OCI-LY7 (cell line): ENCODE results near the gene RBM39. TPM values are rescaled to one million over a fixed set of nuclear protein-coding genes. Genes with fewer than 3 reads are reported as not detected.

ENCODE experiments used
- BruUV-seq: library from RNA; stranded (reverse); fragments of 400-500 nt; replicated peaks from 2 replicates; lab custom pipeline; 2021; lab: Mats Ljungman, UMichigan
- CTCF ChIA-PET: fragments of 300-600 bp; sonication (Branson Sonifier 250); formaldehyde crosslinking; loops from one replicate; lab custom pipeline; 2022; ENCODE audit warnings: antibody characterized with exemption; ENCODE audit not compliant: unreplicated experiment; lab: Charles Lee
- POLR2A ChIA-PET: fragments of 300-600 bp; sonication (Branson Sonifier 250); formaldehyde crosslinking; loops from one replicate; lab custom pipeline; 2022; ENCODE audit warnings: antibody characterized with exemption; lab: Charles Lee
- DNase-seq: peaks from one replicate; pipeline ENCODE4 v3.0.0-alpha.2; 2015; ENCODE audit warnings: low spot score
- H2AFZ ChIP-seq: fragments of 200-600 bp; sonication (generic), shearing (Covaris generic); 2 replicates; pipeline ENCODE4 v1.6.1; 2014; ENCODE audit warnings: mild to moderate bottlenecking, antibody characterized with exemption, low read length, moderate library complexity
- H3K27ac ChIP-seq: fragments of 200-600 bp; sonication (generic); 2 replicates; pipeline ENCODE4 v1.5.1; 2014; ENCODE audit warnings: mixed run types, low read depth, mild to moderate bottlenecking, moderate library complexity, low read length, inconsistent platforms; ENCODE audit not compliant: poor library complexity, severe bottlenecking
- H3K36me3 ChIP-seq: fragments of 200-600 bp; sonication (generic); 2 replicates; pipeline ENCODE4 v1.6.1; 2014; ENCODE audit warnings: mild to moderate bottlenecking, antibody characterized with exemption, low read length, moderate library complexity, mixed read lengths; ENCODE audit not compliant: insufficient read depth
- H3K4me1 ChIP-seq: fragments of 200-600 bp; sonication (generic); 2 replicates; pipeline ENCODE4 v1.5.1; 2014; ENCODE audit warnings: mild to moderate bottlenecking, low read length; ENCODE audit not compliant: insufficient read depth, poor library complexity, severe bottlenecking
- H3K4me2 ChIP-seq: fragments of 200-600 bp; sonication (generic); 2 replicates; pipeline ENCODE4 v1.6.1; 2014; ENCODE audit warnings: mild to moderate bottlenecking, low read length
- H3K4me3 ChIP-seq: fragments of 200-600 bp; sonication (generic); 2 replicates; pipeline ENCODE4 v1.5.1; 2014; ENCODE audit warnings: mild to moderate bottlenecking, low read depth, low read length; ENCODE audit not compliant: poor library complexity, severe bottlenecking
- H3K79me2 ChIP-seq: fragments of 200-600 bp; sonication (generic); 2 replicates; pipeline ENCODE4 v1.6.1; 2016; ENCODE audit warnings: low read depth, mild to moderate bottlenecking, low read length, moderate library complexity, mixed read lengths; ENCODE audit not compliant: insufficient read depth
- H3K9me2 ChIP-seq: fragments of 200-600 bp; sonication (generic); 2 replicates; pipeline ENCODE4 v1.6.1; 2016; ENCODE audit warnings: mild to moderate bottlenecking, low read length, mixed read lengths; ENCODE audit not compliant: insufficient read depth
- H3K9me3 ChIP-seq: fragments of 200-600 bp; sonication (generic); 2 replicates; pipeline ENCODE4 v1.6.1; 2014; ENCODE audit warnings: mild to moderate bottlenecking, mixed run types, low read length, mixed read lengths
- H4K20me1 ChIP-seq: fragments of 200-600 bp; sonication (generic); 2 replicates; pipeline ENCODE4 v1.6.1; 2014; ENCODE audit warnings: mild to moderate bottlenecking, antibody characterized with exemption, low read length, moderate library complexity, mixed read lengths; ENCODE audit not compliant: insufficient read depth
- EZH2phosphoT487 ChIP-seq: fragments of 200-600 bp; sonication (generic); IDR thresholded peaks from 2 replicates; pipeline ENCODE4 v1.6.1; 2018; ENCODE audit warnings: low read depth, borderline replicate concordance, mild to moderate bottlenecking, mixed run types, antibody characterized with exemption, low read length, moderate library complexity, mixed read lengths
- intact Hi-C: fragments of 100-400 bp; cut with micrococcal nuclease; formaldehyde crosslinking; loops from one replicate; pipeline ENCODE4 v1.10.0; 2022; ENCODE audit not compliant: unreplicated experiment
- total RNA-seq, 2 experiments: library from RNA; depleted of rRNA in 1 of 2; stranded (reverse); fragments of >200 nt in 1 of 2; shearing (Covaris generic) in 1 of 2; gene quantifications; 2 replicates each; pipeline ENCODE4 v1.2.3, GENCODE V29; 2014 to 2022
- TF ChIP-seq, protein P1 (sequence below): fragments of 200-600 bp; sonication (generic); conservative IDR thresholded peaks from 2 replicates; pipeline ENCODE4 v1.5.1; 2014; ENCODE audit warnings: mild to moderate bottlenecking, antibody characterized with exemption, low read length, moderate library complexity, mixed read lengths

RBM39 gene
- total RNA-seq, 2 experiments from 2014 or later, result 346 to 431 TPM

GRCh38 chr20:35662551-35662950, 79.5 kb downstream of the RBM39 start:
- Histone ChIP-seq H3K4me3 (peak overlapping the region; percentile 76), H3K9me2 (no peaks in the 10 kb centered on the region), H3K79me2 (peaks cover 72% of the 10 kb centered on the region), H3K9me3 (no peaks in the 10 kb centered on the region; the same call in 1 of the 2 replicates), H3K36me3 (peaks cover 46% of the 10 kb centered on the region), H3K4me1 (peaks cover 39% of the 10 kb centered on the region), H3K4me2 (peak overlapping the region; percentile 96), H2AFZ (no peak overlapping the region), H4K20me1 (peaks cover 50% of the 10 kb centered on the region), H3K27ac (no peak overlapping the region)
- ChIA-PET POLR2A (interaction anchor here (0.5 kb wide), 1 partner anchor 31 kb away, joined by 3 read pairs; no protein-coding TSS in a partner anchor), CTCF (no interaction called here)
- no TSS peak for BruUV-seq
- no peak for TF ChIP-seq EZH2phosphoT487
- TF ChIP-seq, protein P1, sequence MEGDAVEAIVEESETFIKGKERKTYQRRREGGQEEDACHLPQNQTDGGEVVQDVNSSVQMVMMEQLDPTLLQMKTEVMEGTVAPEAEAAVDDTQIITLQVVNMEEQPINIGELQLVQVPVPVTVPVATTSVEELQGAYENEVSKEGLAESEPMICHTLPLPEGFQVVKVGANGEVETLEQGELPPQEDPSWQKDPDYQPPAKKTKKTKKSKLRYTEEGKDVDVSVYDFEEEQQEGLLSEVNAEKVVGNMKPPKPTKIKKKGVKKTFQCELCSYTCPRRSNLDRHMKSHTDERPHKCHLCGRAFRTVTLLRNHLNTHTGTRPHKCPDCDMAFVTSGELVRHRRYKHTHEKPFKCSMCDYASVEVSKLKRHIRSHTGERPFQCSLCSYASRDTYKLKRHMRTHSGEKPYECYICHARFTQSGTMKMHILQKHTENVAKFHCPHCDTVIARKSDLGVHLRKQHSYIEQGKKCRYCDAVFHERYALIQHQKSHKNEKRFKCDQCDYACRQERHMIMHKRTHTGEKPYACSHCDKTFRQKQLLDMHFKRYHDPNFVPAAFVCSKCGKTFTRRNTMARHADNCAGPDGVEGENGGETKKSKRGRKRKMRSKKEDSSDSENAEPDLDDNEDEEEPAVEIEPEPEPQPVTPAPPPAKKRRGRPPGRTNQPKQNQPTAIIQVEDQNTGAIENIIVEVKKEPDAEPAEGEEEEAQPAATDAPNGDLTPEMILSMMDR, result no peak
- no peak for DNase-seq
- intact Hi-C loops, result loop anchor here (5.0 to 10.0 kb wide), 2 partner anchors 80 to 98 kb away; partner anchors contain the start of gene RBM39

DNA sequence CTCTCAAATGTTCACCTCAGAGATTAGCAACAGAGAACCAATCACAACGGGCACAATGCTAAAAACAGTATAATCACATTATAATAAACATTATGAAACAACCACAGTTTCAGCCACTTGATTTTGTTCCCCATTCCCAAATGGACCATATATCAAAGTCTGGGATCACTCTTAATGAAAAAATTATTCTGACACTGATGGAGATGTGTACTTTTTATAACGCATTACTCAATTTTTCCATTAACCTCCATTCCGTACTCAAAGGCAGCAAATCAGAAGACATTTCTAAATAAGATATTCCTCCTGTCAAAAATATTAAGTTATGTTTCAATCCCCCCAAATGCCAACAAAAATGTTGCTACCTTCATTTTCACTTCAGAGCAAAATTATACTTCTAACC, 80.2 kb downstream of the RBM39 start:
- POLR2A ChIA-PET, result interaction anchor here (0.6 kb wide), 1 partner anchor 121 kb away, joined by 3 read pairs; no protein-coding TSS in a partner anchor
- Histone ChIP-seq H2AFZ (no peak overlapping the region), H3K4me3 (peak overlapping the region; percentile 76), H3K9me2 (no peaks in the 10 kb centered on the region), H3K9me3 (no peaks in the 10 kb centered on the region; the same call in 1 of the 2 replicates), H3K79me2 (peaks cover 78% of the 10 kb centered on the region), H4K20me1 (peaks cover 56% of the 10 kb centered on the region), H3K27ac (no peak overlapping the region), H3K4me2 (peak overlapping the region; percentile 96), H3K4me1 (peaks cover 46% of the 10 kb centered on the region), H3K36me3 (peaks cover 51% of the 10 kb centered on the region)
- no TSS peak for BruUV-seq
- DNase-seq, result no peak
- intact Hi-C loops, result loop anchor here (5.0 to 10.0 kb wide), 2 partner anchors 80 to 97 kb away; partner anchors contain the start of gene RBM39
- TF ChIP-seq EZH2phosphoT487, result no peak
- TF ChIP-seq, protein P1, result no peak
- CTCF ChIA-PET, result no interaction called here

DNA sequence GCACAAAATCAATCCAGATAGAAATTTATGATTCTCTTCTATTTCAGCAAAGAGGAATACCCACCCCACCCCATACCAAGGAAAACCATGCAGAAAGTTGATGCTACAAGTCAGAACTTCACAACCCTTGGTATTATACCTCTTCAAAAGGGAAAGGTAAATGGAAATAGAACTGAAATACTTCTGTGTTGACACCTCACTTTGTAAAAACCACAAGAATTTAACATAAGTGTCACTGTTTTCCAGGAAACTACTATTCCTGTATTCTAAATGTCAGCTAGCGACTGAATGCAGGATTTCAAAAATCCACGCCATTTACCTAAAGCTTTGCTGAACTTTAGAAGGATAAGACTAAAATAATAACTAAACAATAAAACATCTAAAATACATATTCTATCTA, 81.0 kb downstream of the RBM39 start:
- Histone ChIP-seq H3K4me1 (peaks cover 47% of the 10 kb centered on the region), H4K20me1 (peaks cover 61% of the 10 kb centered on the region), H3K9me3 (no peaks in the 10 kb centered on the region; the same call in 1 of the 2 replicates), H3K79me2 (peaks cover 87% of the 10 kb centered on the region), H3K4me3 (peak overlapping the region; percentile 76), H3K9me2 (no peaks in the 10 kb centered on the region), H2AFZ (no peak overlapping the region), H3K36me3 (peaks cover 59% of the 10 kb centered on the region), H3K4me2 (peak overlapping the region; percentile 96), H3K27ac (no peak overlapping the region)
- no TSS peak for BruUV-seq
- ChIA-PET POLR2A (interaction anchor here (0.5 to 0.8 kb wide), 3 partner anchors 9 to 1131 kb away, joined by 3 to 4 read pairs (median 3); no protein-coding TSS in a partner anchor), CTCF (no interaction called here)
- DNase-seq, result no peak
- TF ChIP-seq, protein P1, result no peak
- no peak for TF ChIP-seq EZH2phosphoT487
- intact Hi-C loops, result loop anchor here (5.0 to 10.0 kb wide), 2 partner anchors 81 to 96 kb away; partner anchors contain the start of gene RBM39
